DMS153 treated with DMSO at 0.1 percent for 48 hours (cell line): ENCODE data around the gene TROAP.
A peak's percentile ranks its signal among the peaks of the same experiment; 100 is the strongest.

ENCODE experiments used
- DNase-seq: peaks from one replicate; lab custom pipeline; 2025; ENCODE audit not compliant: unreplicated experiment; lab: John Stamatoyannopoulos, UW

TROAP gene

DNA sequence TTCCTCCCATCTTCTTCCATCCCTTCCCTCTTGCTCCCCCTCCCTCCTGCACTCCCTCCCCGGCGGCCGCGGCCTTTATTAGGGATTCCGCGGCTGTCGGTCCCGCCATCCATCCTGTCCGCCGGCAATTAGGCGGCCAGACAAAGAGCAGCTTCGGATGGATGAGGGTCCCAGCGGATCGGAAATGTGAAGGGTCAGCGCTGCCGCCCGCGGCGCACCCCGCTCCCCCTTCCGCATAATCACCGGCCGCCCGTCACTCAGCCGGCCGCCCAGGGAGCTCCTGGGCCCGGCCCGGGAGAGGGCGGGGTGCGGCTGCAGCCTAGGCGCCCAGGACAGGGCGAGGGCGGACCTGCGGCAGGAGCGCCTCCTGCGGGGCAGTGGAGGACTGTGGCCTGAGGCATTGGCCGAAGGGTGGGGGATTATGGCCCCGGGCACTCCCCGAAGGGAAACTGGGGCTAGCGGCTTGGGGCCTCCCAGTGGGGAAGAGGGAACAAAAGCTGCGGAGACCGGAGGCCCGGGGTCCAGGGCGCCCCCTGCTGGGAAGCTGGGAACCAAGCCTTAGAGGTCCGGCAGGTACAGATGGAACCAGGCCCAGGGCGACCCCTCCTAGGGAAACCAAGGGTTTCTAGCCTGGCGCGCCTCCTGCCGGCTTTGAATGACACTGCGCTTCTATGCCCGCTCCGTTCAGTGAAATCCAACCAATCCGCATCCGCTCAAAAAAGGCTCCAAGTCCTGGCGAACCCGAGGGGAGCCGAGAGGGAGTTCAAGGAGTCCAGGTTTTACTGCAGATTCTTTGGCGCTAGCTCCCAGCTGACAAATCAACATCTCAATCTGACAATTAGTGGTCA is 19.2 kb downstream of the TROAP start:
- peak; percentile 74 for DNase-seq

DNA sequence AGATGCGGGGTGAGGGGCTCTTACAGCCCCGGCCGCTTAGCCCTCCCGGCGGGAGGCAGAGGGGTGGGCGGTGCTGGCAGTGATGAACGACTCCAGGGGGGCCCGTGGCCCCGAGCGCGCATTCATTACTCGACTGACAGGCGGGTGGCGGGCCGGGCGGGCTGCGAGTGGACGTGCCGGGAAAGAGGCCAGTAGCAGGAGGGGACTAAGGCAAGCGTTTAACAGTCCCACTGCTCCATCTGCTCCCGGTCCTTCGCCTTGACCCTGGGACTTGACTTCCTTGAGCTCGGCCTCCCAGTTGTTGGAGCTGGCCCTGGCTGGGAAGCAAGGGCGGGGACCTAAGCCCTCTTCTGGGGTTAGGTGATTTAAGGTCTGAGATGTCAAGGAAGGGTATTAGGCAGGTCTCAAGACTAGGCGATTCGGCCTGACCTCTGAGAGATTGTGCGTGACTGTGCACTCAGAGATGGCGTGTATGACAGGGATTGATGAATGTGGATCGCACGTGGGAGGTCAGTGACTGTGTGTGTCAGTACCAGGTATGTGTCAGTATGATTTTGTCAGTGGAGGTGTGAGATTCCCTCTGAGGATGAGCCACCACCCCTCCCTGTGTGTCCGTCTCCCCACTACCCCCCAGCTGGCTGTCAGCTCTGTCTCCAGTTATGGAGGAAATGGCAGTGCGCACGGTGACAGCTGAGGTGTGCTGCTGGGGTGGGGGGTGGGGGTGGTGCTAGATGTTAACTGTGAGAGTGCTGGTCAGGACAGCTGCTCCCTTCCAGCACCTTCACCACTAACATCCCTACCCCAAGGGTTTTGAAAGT is 20.1 kb downstream of the TROAP start:
- DNase-seq: no peak

DNA sequence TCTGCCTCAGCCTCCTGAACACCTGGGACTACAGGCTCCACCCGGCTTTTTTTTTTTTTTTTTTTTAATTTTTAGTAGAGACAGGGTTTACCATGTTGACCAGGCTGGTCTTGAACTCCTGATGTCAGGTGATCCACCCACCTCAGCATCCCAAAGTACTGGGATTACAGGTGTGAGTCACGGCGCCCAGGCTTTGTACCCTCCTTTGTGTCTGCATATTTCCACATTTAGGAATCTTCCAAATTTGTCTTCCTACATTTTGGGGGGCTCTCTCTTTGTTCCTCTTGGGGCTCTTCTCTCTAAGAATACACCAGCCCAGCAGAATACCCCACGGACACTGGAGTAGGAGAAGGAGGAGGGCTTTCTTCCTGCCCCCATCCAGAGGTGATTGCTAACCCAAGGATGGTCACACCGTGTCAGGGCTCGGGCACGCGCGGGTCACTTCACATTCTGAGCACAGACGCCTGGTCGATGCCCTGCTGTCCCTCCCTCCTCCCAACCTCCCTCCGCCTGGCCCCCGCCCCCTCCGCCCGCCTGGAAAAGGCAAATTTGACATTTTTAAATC is 21.5 kb downstream of the TROAP start:
- DNase-seq: no peak

DNA sequence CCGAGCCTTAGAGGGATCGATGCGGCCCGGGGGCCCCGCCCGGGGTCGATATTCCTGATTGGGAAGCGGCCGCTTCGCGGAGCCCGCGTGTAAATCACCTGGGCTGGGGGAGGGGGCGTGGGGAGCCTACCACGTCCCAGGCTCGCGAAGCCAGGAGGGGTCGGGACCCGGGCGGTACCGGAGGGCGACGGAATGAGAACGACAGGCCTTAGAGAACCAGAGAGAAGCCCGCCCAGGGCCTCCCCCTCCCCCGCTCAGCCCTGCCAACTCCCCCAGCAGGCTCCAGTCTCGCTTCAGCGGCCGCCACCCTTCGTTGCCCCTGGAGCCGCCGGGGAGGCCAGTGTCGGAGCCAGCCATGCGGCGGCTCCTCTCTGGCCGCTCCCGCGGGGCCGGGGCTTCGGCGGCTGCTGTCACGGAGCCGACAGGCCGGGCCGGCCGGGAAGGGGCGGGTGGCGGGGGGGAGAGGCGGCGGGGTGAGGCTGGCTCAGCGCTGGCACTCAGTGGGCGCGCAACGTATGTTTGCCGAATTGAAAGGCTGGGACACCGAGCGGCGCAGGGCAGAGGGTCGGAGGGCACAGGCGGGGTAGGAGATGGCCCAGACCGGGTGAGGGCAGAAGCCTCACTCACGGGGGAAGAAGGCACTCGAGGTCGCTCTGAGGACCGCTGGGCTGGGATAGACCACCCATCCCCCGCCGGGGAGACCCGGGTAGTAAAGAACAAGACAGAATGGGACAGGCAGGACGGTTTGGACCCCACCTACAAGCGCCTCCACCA is 22.2 kb downstream of the TROAP start:
- no peak for DNase-seq

DNA sequence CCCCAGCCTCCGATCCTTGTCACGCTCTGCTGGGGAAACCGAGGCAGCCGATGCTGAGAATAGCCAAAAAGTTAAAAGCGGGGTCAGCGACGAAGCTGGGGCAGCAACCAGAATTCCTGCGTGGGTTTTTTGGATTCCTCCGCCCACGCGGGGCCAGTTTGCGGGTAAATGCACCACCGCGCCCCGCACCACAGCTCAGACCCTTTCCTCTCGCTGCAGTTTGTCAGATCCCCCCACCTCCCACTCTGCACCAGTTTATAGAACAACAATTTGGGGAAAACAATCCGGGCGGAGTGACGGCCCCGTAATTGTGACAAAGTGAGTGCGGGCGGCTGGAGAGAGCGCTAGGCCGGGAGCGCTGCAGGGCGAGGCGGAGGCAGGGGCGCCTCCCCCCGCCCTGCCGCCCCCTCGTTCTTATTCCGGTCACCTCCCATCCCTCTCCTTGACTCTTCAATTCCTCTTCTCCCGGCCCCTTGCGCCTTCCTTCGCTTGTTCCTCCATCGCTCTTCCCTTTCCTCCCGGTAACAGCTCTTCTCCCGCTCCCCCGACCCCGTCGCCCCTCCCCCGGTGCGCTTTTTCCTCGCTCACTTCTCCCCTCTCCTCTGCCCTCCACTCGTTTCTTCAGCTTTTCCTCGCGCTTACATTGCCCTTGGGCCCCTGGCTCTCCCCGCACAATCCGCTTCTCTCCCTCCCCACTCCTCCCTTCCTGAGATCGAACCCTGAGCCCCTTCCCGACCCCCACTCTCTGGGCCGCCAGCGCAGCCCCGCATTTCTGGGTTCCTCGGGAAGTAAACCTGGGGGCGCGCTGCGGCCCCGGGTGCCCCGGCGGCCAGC is 23.0 kb downstream of the TROAP start:
- no peak for DNase-seq

DNA sequence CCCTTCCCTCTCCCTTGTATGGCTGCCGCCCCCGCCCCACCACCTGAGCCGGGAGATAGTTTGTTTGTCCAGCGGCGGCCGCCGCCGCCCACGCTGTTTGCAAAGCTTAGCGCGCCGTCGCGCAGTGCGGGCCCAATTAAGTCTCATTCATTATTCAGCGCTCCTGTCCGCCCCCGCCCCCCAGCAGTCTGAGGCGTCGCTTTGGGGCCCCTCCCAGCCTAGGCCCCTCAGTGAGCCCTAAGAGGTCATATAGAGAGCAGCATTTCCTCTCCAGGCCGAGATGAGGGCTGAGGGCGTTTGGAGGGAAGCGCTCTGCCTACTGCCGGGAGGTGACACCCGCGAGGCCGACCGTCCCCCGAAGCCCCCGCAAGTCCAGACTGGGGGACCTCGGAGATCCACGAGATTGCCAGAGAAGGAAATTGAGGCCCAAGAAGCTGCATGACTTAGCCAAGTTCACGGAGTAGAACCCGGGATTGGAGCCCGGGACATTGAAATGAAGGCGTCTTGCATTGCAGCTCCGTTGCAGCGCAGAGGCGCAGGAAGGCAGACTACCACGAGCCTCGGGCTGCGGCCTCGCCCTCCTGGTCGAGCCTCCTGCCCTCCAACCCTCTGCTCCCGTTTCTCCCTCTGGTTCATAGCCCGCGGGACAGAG is 23.7 kb downstream of the TROAP start, which contains the start of gene DNAJC22:
Gene DNAJC22, plus strand, starts transcription at position 230 of the 652 bp plus-strand sequence. CDS start 1,985 bp downstream, outside the sequence.
- no peak for DNase-seq

DNA sequence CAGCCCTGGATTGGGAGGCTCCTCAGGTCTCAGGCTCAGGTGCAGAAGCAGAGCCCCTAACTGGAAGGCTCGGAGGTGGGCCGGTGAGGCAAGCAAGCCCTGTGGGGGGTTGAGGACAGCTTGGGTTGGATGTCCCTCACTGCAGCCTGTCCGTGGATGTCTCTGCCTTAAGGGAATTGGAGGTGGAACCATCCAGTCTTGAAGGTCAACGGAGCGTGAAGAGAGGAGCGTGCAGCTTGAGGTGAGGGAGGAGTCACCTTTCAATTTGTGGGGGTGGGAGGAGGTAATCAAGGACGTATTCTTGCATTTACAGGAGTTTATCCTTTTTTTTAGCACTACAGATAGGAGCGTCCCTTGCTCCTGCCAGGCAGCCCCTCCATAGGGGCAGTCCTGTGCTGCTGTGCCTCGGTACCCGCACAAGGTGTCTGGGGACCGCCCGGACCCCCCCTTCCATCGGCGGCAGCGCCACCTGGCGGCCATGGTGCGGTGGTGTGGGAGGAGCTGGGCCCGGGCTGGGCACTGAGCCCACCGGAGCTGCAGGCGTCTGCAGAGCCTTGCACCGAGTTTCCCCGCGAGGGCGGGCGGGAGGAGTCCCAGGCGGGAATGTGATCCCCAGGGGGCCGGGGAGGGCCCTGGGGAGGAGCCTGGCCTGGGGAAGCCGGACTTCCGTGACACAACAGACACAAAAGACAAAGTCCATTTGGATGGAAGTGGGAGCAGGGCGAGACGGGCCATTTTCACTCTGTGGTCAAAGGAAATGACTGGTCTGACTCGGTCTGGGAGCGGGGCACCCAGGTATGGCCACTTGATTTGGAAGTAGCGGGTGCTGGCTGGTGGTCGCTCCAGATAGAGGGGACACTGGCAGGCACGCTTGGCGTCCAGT is 24.5 kb downstream of the TROAP start:
- DNase-seq: peak; percentile 50

DNA sequence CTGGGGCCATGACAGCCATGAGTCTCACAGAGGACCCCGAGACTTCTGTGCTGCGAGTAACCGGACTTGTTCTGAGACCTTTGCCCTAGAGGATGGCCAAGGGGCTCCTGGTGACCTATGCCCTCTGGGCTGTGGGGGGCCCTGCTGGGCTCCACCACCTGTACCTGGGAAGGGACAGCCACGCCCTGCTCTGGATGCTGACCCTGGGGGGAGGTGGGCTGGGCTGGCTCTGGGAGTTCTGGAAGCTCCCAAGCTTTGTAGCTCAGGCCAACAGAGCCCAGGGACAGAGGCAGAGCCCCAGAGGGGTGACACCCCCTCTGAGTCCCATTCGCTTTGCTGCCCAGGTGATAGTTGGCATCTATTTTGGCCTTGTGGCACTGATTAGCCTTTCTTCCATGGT is 25.7 kb downstream of the TROAP start:
- DNase-seq: no peak

DNA sequence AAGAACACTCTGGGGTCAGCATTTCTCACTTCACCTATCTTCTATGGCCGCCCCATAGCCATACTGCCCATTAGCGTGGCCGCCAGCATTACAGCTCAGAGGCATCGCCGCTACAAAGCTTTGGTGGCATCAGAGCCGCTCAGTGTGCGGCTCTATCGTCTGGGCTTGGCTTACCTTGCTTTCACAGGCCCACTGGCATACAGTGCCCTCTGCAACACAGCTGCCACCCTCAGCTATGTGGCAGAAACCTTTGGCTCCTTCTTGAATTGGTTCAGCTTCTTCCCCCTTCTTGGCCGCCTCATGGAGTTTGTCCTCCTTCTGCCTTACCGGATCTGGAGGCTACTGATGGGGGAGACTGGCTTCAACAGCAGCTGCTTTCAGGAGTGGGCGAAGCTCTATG is 26.2 kb downstream of the TROAP start:
- no peak for DNase-seq

DNA sequence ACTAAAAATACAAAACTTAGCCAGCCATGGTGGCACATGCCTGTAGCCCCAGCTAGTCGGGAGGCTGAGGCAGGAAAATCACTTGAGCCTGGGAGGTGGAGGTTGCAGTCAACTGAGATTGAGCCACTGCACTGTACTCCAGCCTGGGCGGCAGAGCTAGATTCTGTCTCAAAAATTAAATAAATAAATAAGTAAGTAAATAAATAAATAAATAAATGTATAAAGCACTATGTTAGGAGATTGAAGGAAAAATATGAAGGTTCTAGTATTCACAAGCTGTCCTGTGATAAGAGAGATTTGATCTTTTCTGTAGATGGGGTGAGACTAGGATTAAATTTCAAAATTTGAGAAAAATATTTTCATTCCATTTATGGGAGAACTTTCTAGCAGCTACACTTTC is 29.3 kb downstream of the TROAP start:
- no peak for DNase-seq

DNA sequence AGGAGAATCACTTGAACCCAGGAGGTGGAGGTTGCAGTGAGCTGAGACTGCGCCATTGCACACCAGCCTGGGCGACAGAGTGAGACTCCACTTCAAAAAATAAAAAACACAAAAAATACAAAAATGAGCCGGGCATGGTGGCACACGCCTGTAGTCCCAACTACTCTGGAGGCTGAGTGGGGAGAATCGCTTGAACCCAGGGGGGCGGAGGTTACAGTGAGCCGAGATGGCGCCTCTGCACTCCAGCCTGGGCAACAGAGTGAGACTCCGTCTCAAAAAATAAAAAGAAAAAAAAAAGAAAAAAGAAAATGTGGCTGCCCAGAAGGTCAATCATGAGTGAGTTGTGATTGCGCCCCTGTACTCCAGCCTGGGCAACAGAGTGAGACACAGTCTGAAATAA is 32.9 kb downstream of the TROAP start:
- no peak for DNase-seq

DNA sequence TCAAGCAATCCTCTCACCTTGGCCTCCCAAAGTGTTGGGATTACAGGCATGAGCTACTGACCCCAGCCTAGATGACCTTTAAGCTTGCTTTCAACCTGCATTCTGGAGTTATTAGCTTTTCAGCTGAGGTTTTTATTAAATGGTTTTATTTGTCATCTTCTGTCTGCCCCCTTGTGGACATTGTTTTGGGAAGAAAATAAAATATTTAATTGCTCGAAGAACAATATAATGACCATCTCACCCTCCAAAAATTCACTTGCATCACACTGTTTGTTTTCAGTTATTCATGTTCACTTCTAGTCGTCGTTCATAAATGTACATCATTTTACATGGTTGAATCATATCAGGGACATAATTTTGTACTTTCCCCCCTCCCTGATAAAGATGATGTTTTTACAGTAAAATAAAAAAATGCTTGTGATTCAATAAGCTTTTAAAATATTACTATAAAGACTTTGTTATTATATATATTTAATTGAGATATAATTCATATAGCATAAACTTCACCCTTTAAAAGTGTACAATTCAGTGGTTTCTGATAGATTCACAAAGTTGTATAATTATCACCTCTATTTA is 34.1 kb downstream of the TROAP start:
- no peak for DNase-seq

DNA sequence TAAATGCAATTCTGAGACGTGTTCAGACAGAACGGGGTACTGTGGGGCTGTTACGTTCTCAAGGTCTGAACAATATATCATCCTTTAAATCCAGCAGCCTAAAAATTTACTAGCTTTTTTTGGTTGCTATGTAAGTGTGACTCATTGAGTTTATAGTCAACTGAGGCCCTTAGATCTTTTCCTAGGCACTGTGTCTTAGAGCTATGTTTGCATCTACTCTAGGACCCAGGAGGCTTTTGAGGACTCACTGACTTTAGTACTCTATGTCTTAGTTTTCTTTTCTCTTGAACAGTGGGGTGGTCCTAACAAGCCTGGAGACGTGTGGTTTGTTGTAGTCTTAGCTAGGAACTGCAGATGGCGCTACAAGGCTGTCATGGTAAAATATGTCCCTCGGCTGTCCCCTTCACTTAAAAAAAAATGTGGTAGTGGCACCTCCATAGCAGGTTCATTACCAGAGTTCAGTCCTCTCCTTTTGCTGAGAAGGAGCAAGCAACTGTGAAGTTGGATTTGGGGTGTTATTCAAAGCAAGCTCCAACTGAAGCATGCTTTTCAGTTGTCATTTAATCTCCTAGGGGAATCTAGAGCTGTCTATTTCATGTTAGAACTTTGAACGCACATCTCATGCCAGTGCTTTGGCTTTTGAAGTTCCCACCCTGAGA is 35.6 kb downstream of the TROAP start:
- DNase-seq: peak; percentile 64

DNA sequence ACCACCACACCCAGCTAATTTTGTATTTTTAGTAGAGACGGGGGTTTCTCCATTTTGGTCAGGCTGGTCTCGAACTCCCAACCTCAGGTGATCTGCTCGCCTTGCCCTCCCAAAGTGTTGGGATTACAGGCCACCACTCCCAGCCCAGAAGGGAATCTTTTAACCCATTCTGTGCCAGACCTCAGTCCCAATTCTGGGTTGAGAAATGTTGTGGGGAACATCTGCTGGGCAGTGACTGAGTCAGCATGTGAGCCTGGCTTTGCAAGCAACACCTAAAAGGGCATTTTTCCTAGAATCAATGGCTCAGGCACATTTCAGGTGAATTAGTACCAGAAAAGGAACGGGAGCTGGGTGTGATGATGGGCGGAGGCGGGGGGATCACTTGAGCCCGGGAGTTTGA is 36.6 kb downstream of the TROAP start:
- no peak for DNase-seq

DNA sequence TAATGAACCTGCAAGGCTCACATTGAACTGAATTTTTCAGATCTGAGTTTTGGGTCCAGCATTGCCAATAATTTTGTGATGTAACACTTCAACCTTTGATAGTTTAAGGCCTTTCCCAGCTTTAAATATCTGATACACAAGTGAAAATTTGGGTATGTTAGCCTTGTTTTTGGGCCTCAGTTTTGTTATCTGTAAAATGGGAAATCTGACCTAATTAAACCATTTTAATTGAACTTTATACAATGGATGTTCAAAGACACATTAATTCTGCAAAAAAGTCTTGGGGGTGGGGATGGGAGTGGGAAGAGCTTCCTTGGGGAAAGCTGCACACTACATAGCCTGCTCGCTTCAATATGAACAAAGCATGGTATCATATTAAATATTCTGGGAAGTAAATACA is 39.0 kb downstream of the TROAP start:
- no peak for DNase-seq

DNA sequence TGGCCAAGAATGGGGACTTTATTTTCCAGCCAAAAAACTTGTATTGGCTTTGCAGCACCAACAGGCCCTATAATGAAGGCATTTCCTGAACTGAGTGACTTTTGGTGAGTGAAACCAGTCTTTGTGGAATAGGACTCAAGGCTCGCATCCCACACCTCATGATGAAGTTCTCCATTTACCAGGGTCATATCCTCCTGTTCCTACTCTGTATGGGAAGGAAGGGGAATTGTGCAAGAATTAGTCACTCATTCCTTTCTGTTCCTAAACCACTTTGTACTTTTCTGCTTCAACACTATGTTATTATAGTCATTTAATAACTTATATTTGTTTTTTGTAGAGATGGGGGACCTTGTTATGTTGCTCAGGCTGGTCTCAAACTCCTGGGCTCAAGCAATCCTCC is 41.9 kb downstream of the TROAP start:
- no peak for DNase-seq

DNA sequence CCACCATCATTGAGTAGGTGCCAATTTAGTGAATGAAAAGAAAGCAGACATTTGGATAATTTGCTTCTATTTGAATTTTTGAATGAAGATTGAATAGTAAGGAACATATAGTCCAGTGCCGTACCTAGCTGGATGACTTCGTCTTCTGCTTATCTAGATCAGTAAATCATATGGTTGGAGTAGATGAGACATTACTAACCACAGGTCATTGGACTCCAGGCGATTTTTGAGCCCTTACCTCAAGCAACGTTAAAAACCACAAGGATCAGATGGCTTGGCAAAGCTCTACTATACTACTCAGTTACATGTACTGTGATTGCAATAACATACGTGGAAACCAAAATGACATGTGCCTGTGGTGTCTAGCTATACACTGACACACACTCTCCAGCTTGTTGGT is 42.5 kb downstream of the TROAP start:
- no peak for DNase-seq

DNA sequence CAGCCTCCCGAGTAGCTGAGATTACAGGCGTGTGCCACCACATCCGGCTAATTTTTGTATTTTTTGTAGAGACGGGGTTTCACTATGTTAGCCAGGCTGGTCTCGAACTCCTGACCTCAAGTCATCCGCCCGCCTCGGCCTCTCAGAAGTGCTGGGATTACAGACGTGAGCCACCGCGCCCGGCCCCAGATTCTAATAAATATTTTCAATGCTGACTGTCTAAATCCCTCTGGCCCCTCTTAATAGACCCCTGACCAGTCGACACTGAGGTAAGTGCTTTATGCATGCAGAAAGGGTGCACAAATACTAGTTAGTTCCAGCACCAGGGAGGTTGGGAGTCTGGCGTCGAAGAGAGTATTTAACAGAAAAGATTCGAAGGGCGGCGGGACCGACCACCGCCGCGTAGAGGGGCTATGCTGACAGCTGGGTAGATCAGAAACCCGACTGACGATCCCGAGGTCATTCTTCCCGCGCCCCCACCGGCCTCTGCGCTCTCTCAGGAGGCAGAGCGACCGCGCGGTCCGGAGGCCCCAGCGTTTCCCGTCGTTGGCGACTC is 43.1 kb downstream of the TROAP start:
- DNase-seq: peak; percentile 15
